Ovary (tissue), 9 donors: Measurements from ENCODE around the gene SMIM30. TPM values are rescaled to one million over a fixed set of nuclear protein-coding genes. Genes with fewer than 3 reads are reported as not detected.

Experiments
- DNase-seq, 5 donors: peaks; one replicate each; pipeline ENCODE4 v3.0.0-alpha.2; 2019 to 2020
- H3K27ac ChIP-seq, 2 donors: fragments of 200-600 bp; one replicate each; pipeline versions ENCODE4 v1.5.1 to v1.8.0; 2019 to 2022
- H3K27me3 ChIP-seq: fragments of 200-600 bp; one replicate; pipeline ENCODE4 v1.8.0; 2022
- H3K36me3 ChIP-seq: fragments of 200-600 bp; sonication (generic); one replicate; pipeline ENCODE4 v1.5.1; 2019
- H3K4me1 ChIP-seq: one replicate; pipeline ENCODE4 v1.8.1; 2013; ENCODE audit warnings: mild to moderate bottlenecking, moderate library complexity; ENCODE audit not compliant: insufficient read depth
- H3K4me3 ChIP-seq: fragments of 200-600 bp; sonication (generic); one replicate; pipeline ENCODE4 v1.5.1; 2017
- H3K9me3 ChIP-seq, 2 donors: fragments of 200-600 bp in 1 of 2; sonication (generic) in 1 of 2; one replicate each; pipeline versions ENCODE4 v1.5.1 to v1.8.1; 2013 to 2019; ENCODE audit warnings: mild to moderate bottlenecking in 1 of 2, moderate library complexity in 1 of 2
- EP300 ChIP-seq: sonication (generic); formaldehyde crosslinking; IDR thresholded peaks from one replicate; pipeline ENCODE4 v1.6.1; 2017; ENCODE audit warnings: antibody characterized with exemption
- POLR2A ChIP-seq: fragments of 450-650 bp; IDR thresholded peaks from one replicate; pipeline ENCODE4 v1.6.1; 2017; ENCODE audit warnings: antibody characterized with exemption, mild to moderate bottlenecking, moderate library complexity
- WGBS, 3 donors: extraction: QIAGEN DNeasy Blood & Tissue Kit in 1 of 3; methylation state at CpG; one replicate each; pipeline versions ENCODE4 v1.1.5 to v1.1.7; 2013 to 2017; 5-methylcytosine and 5-hydroxymethylcytosine counted together
- intact Hi-C, 4 donors: fragments of 100-400 bp; cut with DNase I; formaldehyde crosslinking; loops; one replicate each; pipeline versions ENCODE4 v1.11.0 to v1.15.1; 2022 to 2023
- polyA plus RNA-seq, 2 donors: library from polyadenylated mRNA; stranded (reverse); fragments of 200-250 nt in 1 of 2; fragments of 350-450 nt in 1 of 2; fragmentation: Illumina TruSeq in 1 of 2; extraction: RNeasy Lipid Tissue Mini Kit (QIAGEN cat#74804) in 1 of 2; gene quantifications; one replicate each; pipeline ENCODE4 v1.2.3, GENCODE V29; 2013 to 2014
- total RNA-seq, 7 donors: library from RNA; depleted of rRNA in 2 of 7; stranded (reverse); fragments of >200 nt in 2 of 7; fragmentation: NEBNext Ultra II Directional in 3 of 7; extraction: Animal tissue kit (Norgen Biotek cat#: 25700) in 3 of 7; gene quantifications; one replicate each; pipeline versions ENCODE4 v1.1.0 to v1.2.4, GENCODE V29; 2016 to 2023
- TF ChIP-seq, protein P1 (sequence below), 3 donors: fragments of 450-650 bp in 2 of 3; fragments of 200-600 bp in 1 of 3; IDR thresholded peaks; one replicate each; pipeline versions ENCODE4 v1.5.1 to v1.8.0; 2016 to 2022; ENCODE audit warnings: antibody characterized with exemption in 3 of 3, mild to moderate bottlenecking in 1 of 3
- donor health status: DM: no; HTN: no; CAD: no; lungs with moderate emphysema.
- donor health status: DM: no; HTN: no; CAD: no.
- donor health status: Bipolar disorder and iron deficiency.
- donor health status: DM: yes; HTN: yes; CAD: no.
- donor health status: DM: no; HTN: no; CAD: no.
- donor health status: DM: yes; HTN: yes; CAD: no.

The SMIM30 gene
- total and polyA plus RNA-seq, 9 donors, result 19.1 to 47.7 (median 26.4) TPM

- 45 to 64% (median 50%) methylated on average over 3 of the region's 3 CpGs for WGBS, 3 donors
- intact Hi-C loops, result no loop called here
- Histone ChIP-seq H3K4me3 (no peak overlapping the region), H3K27ac (no peak overlapping the region), H3K27me3 (no peaks in the 10 kb centered on the region), H3K36me3 (no peaks in the 10 kb centered on the region), H3K4me1 (no peaks in the 10 kb centered on the region), H3K9me3 (no peaks in the 10 kb centered on the region)
- DNase-seq, result no peak
- no peak for TF ChIP-seq POLR2A
- TF ChIP-seq, protein P1, sequence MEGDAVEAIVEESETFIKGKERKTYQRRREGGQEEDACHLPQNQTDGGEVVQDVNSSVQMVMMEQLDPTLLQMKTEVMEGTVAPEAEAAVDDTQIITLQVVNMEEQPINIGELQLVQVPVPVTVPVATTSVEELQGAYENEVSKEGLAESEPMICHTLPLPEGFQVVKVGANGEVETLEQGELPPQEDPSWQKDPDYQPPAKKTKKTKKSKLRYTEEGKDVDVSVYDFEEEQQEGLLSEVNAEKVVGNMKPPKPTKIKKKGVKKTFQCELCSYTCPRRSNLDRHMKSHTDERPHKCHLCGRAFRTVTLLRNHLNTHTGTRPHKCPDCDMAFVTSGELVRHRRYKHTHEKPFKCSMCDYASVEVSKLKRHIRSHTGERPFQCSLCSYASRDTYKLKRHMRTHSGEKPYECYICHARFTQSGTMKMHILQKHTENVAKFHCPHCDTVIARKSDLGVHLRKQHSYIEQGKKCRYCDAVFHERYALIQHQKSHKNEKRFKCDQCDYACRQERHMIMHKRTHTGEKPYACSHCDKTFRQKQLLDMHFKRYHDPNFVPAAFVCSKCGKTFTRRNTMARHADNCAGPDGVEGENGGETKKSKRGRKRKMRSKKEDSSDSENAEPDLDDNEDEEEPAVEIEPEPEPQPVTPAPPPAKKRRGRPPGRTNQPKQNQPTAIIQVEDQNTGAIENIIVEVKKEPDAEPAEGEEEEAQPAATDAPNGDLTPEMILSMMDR (IDR thresholded peaks at IDR 0.05), result no peak
- TF ChIP-seq EP300, result no peak
Observed at GRCh38 chr7:113076703-113077102, 41.7 kb downstream of the SMIM30 start.

DNA sequence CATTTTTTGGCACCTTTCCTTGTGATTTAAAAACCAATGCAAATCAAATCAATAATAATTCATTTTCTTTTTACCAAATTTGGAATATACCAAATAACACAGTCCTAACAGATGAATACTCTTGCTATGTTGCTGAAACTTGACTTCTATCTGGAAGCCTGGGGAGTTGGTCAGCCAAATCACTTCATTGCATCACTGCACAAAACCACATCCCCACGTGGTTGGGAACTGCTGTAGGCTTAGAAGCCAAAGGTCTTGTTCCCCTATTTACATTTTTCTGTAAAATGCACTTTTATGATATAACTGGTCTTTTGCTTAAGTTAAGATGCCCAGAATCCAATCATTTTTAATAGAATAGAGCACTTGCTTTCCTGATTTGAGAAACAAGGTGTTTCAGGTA, 46.9 kb downstream of the SMIM30 start:
- H3K36me3 ChIP-seq, result no peaks in the 10 kb centered on the region
- intact Hi-C loops, result no loop called here

More for the DNA sequence above, 46.9 kb downstream of the SMIM30 start:
- H3K9me3 ChIP-seq, result no peaks in the 10 kb centered on the region
- H3K27me3 ChIP-seq, result no peaks in the 10 kb centered on the region
- WGBS, 3 donors, result 6 to 13% (median 10%) methylated on average over 1 of the region's 1 CpG
- H3K27ac ChIP-seq, result no peak overlapping the region
- H3K4me1 ChIP-seq, result no peaks in the 10 kb centered on the region
- H3K4me3 ChIP-seq, result no peak overlapping the region
- DNase-seq, result no peak
- TF ChIP-seq POLR2A, result no peak
- TF ChIP-seq, protein P1 (IDR thresholded peaks at IDR 0.05), result no peak
- no peak for TF ChIP-seq EP300

Other genes starting within 250 kb of the SMIM30 start
- gene GPR85, start 31.7 kb downstream of the SMIM30 start, total RNA-seq, result 1 to 10 TPM in 1 of 7 donors, under 1 TPM in 5, not detected in 1; 0.08 to 1.1 (median 0.38) TPM
- gene GPR85, start 31.7 kb downstream of the SMIM30 start, polyA plus RNA-seq, result under 1 TPM; 0.13 to 0.98 TPM